DMS53 treated with DMSO at 0.1 percent for 48 hours (cell line): ENCODE data around the gene CNDP2.

Experiments
- DNase-seq: peaks from one replicate; lab custom pipeline; 2025; ENCODE audit not compliant: unreplicated experiment; lab: John Stamatoyannopoulos, UW

CNDP2 gene

DNA sequence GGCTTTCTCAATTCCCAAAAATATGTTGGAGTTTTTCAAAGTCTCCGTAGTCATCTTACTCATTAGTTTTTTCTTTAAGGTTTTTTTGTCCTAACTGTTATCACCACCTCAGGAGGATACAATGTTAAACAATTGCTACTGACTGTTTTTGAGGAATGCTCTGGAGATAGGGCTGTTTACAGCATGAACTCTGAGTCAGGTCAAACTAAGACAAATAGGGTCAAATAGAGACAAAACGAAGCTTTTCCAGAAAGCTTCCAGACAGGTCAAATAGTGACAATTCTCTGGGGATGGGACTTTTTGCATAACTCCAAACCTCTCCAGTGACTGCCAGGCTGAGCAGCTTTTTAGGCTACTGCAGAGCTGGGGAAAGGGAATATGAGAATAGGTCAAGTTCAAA lies 23.9 kb upstream of the CNDP2 start:
- DNase-seq: no peak

DNA sequence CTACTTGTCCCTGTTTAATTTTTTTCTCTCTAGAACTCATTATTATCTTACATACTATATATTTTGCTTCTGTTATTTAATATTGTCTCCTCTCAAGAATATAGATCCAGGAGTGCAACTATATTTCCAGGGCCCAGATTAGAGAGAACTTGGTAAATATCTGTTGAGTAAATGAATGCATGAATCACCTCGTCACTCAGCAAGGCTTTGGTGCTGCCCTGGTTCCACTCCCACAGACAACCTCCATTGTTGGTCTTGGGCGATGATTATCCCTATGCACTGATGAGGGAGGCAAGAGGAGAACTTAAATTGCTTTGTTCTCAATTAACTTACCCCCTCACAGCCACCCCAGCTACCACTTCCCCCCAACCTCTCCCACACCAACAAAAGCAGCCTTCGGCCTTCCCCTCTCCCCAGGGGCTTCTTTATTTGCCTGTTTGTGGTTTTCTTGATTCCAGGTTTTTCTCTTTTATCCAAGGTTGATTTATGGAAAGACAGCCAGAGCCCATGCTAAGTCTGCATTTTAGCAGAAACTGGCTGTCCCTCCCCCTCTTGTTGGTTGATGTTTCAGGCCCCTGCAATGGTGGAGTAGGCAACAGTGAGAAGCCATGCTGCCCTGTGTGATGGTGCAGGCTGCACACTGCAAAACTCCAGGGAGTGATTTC lies 22.1 kb upstream of the CNDP2 start:
- no peak for DNase-seq

GRCh38 chr18:74476140-74476539 lies 20.0 kb upstream of the CNDP2 start:
- DNase-seq: no peak

DNA sequence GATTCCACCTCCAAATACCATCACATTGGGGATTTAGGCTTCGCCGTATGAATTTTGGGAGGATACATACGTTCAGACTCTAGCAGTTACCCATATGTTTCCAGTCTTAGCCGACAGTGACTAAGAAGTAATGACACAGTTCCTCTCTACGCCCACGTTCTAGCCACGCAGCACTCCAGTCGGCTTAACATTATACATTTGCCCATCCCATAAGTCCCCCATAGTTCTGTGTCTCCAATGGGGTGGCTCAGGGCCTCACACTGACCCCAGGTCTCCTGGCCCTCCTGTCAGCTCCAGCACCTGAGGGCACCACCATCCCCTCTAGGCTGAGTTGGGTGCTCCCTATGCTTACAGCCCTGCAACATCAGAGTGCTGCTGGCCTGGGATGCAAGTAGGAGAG lies 18.4 kb upstream of the CNDP2 start:
- no peak for DNase-seq

- no peak for DNase-seq
Measured at GRCh38 chr18:74478316-74478715, 17.8 kb upstream of the CNDP2 start.

DNA sequence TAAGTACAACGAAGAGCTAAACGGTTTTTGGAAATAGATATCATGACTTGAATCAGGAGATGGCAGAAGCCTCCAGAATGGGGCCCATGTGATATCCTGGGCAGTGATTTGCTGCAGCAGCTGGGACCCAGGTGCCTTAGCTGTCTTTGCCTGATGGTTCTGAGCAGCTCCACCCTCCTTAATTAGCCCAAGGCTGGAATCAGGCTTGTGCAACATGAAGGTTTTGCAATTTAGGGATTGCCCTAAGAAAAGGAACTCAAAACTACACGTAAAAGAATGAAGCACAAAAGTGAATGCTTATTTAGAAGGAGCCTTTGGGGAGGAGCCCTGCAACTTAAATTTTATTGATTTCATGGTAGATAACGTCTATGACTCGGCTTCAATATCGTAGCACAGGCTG lies 17.3 kb upstream of the CNDP2 start:
- no peak for DNase-seq

GRCh38 chr18:74479486-74480148 lies 16.5 kb upstream of the CNDP2 start:
- DNase-seq: no peak

DNA sequence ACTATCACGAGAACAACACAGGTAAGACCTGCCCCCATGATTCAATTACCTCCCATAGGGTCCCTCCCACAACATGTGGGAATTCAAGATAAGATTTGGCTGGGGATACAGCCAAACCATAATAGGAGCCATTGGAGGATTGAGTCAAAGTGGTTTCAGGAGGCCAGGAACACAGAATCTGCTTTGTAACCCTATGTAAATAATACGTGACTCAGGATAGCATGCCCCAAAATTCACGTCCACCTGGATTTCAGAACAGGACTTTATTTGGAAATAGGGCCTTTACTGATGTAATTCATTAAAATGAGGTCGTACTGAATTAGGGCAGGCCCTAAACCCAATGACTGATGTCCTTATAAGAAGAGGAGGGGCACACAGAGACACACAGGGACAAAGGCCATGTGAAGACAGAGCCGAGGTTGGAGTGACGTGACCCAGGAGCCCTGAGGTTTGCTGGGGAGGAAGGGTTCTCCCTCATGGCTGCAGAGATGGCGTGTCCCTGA lies 16.0 kb upstream of the CNDP2 start:
- no peak for DNase-seq

DNA sequence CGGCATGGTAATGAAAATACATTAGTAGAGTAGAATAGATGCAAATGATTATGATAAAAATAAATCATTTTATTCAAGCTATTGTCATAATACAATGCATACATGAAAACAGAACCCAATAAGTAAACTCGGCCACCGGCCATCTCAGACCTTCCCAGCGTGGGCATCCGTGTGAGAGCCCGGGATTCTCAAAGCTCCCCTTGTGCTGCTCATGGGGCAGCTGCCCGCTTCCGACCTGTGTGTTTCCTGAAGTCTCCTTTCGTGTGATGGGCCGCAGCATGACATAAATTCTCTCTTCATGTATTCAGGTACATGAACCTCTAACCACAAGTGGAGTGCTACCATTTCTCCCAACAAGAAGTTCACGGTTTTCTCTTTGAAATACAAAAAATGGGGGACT lies 13.5 kb upstream of the CNDP2 start:
- DNase-seq: no peak

- DNase-seq: no peak
Measured at GRCh38 chr18:74486119-74486849, 9.9 kb upstream of the CNDP2 start.

GRCh38 chr18:74488354-74488753 lies 7.8 kb upstream of the CNDP2 start:
- no peak for DNase-seq

- DNase-seq: no peak
Measured at GRCh38 chr18:74488864-74489263, 7.3 kb upstream of the CNDP2 start.

GRCh38 chr18:74489676-74490075 lies 6.5 kb upstream of the CNDP2 start:
- DNase-seq: no peak

DNA sequence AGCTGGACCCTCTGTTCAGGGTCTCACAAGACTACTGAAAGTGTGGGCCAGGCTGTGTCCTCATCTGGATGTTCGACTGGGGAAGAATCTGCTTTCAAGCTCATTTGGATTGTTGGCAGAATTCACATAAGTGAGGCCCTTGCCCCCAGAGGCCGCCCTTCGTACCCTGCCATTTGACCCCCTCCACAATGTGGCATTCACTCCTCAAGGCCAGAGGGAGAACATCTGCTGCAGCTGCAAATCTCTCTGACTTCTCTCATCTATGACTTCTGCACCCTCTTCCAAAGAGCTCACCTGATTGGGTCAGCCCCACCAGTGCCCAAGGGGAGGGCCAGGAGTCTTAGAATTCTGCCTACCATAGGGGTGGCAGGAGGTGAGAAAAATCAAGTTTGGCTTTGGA lies 3.9 kb upstream of the CNDP2 start:
- no peak for DNase-seq

DNA sequence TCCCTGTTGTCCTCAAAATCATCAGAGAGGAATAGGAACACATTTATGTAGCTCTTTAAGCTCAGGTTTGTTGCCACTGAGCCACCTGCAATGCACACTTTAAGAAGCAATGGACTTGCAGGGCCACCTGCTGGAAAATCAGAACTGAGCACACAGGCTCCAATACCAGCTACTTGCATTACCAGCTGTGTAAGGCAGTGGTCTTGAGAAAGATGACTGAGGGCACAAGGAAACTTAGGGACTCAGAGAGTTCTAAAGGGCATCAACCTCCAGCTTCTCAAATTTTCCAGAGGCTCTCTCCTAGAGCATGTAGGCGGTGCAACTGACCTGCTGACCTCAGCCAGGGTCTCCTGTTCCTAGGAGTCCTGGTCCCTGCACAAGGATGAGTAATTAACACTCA lies 2.5 kb upstream of the CNDP2 start:
- DNase-seq: peak; percentile 95

- DNase-seq: no peak
Measured at GRCh38 chr18:74494514-74494913, 1.6 kb upstream of the CNDP2 start.

- DNase-seq: peak; percentile 64
Measured at GRCh38 chr18:74496508-74497323, 553 bp downstream of the CNDP2 start.

DNA sequence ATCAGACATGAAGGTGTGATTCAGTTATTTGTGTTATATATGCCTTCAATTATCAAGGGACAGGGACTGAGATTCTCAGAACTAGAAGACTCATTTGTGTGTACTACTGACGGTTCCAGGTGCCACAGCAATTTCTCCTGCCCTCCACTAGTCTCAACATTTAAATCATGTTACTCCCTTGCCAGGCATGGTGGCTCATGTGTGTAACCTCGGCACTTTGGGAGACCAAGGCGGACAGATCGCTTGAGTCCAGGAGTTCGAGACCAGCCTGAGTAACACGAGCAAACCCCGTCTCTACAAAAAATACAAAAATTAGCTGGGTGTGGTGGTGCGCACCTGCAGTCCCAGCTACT lies 1.1 kb downstream of the CNDP2 start:
- no peak for DNase-seq

DNA sequence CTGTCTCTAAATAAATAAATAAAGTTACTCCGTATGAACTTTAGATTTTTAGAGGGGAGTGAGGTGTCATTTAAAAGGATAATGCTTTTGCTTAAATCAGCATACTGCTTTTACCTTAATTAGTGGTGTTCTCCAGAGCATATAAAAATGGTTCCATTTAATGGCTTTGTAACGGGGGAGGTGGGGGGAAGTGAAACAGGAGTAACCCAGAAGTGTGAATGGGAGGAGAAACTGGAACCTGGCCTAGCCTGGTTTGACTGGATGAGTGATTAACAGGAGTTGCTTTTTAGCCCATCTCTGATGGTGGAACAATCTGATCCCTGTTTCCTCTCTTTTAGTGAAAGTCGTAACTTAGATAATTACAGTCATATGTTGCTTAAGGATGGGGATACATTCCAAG lies 1.6 kb downstream of the CNDP2 start:
- no peak for DNase-seq

- no peak for DNase-seq
Measured at GRCh38 chr18:74498712-74499627, 2.8 kb downstream of the CNDP2 start.
